KMS-11 (cell line): ENCODE measurements around the gene ZNF687.

Experiments used
- H2AFZ ChIP-seq: fragments of 200-600 bp; sonication (generic); 2 replicates; pipeline ENCODE4 v1.6.1; 2016; ENCODE audit warnings: antibody characterized with exemption, mixed run types, low read depth
- H3K27ac ChIP-seq: fragments of 200-600 bp; sonication (generic); 2 replicates; pipeline ENCODE4 v1.6.1; 2016; ENCODE audit warnings: mild to moderate bottlenecking, mixed run types
- H3K27me3 ChIP-seq: fragments of 200-600 bp; sonication (generic); 2 replicates; pipeline ENCODE4 v1.6.1; 2017; ENCODE audit warnings: mild to moderate bottlenecking, low read depth, mixed run types, moderate library complexity; ENCODE audit not compliant: insufficient read depth
- H3K36me3 ChIP-seq: fragments of 200-600 bp; sonication (generic); 2 replicates; pipeline ENCODE4 v1.6.1; 2017; ENCODE audit warnings: mild to moderate bottlenecking, mixed run types; ENCODE audit not compliant: insufficient read depth
- H3K4me1 ChIP-seq: fragments of 200-600 bp; sonication (generic); 2 replicates; pipeline ENCODE4 v1.6.1; 2016; ENCODE audit warnings: mild to moderate bottlenecking, low read depth, mixed run types; ENCODE audit not compliant: poor library complexity, severe bottlenecking
- H3K4me2 ChIP-seq: fragments of 200-600 bp; sonication (generic); 2 replicates; pipeline ENCODE4 v1.7.0; 2016; ENCODE audit warnings: mild to moderate bottlenecking, mixed run types
- H3K4me3 ChIP-seq: fragments of 200-600 bp; sonication (generic); IDR thresholded peaks from 2 replicates; pipeline ENCODE4 v1.6.1; 2017; ENCODE audit warnings: low read depth, low read length, mixed read lengths; ENCODE audit not compliant: insufficient read depth
- H3K79me2 ChIP-seq: fragments of 200-600 bp; sonication (generic); 2 replicates; pipeline ENCODE4 v1.6.1; 2016; ENCODE audit warnings: low read depth, mixed run types; ENCODE audit not compliant: insufficient read depth
- H3K9ac ChIP-seq: fragments of 200-600 bp; sonication (generic); 2 replicates; pipeline ENCODE4 v1.6.1; 2016; ENCODE audit warnings: mild to moderate bottlenecking, mixed run types
- H4K20me1 ChIP-seq: fragments of 200-600 bp; sonication (generic); 2 replicates; pipeline ENCODE4 v1.6.1; 2016; ENCODE audit warnings: mild to moderate bottlenecking, mixed run types; ENCODE audit not compliant: insufficient read depth
- CTCF ChIP-seq: fragments of 200-600 bp; sonication (generic); conservative IDR thresholded peaks from 2 replicates; pipeline ENCODE4 v1.6.1; 2017; ENCODE audit warnings: low read depth, mild to moderate bottlenecking, antibody characterized with exemption, low read length, moderate library complexity, mixed read lengths

The ZNF687 gene

GRCh38 chr1:151277249-151277648 is 4.8 kb upstream of the ZNF687 start:
- H3K79me2 ChIP-seq = no peaks in the 10 kb centered on the region
- H4K20me1 ChIP-seq = no peaks in the 10 kb centered on the region
- no peak for TF ChIP-seq CTCF
- H3K27ac ChIP-seq = no peak overlapping the region
- no peak overlapping the region for H3K4me3 ChIP-seq
- H3K36me3 ChIP-seq = no peaks in the 10 kb centered on the region
- H3K9ac ChIP-seq = no peak overlapping the region
- H3K4me2 ChIP-seq = no peak overlapping the region
- H3K4me1 ChIP-seq = peaks cover 6% of the 10 kb centered on the region
- no peak overlapping the region for H2AFZ ChIP-seq
- H3K27me3 ChIP-seq = no peaks in the 10 kb centered on the region; the same call in 1 of the 2 replicates

GRCh38 chr1:151281225-151281968 is 702 bp upstream of the ZNF687 start:
- H3K27ac ChIP-seq = peak overlapping the region; percentile 86
- no peaks in the 10 kb centered on the region for H4K20me1 ChIP-seq
- H3K4me3 ChIP-seq = peak overlapping the region; percentile 100
- no peaks in the 10 kb centered on the region; the same call in 1 of the 2 replicates for H3K27me3 ChIP-seq
- H3K36me3 ChIP-seq = no peaks in the 10 kb centered on the region; the same call in 1 of the 2 replicates
- peak overlapping the region; percentile 43 for H3K4me2 ChIP-seq
- TF ChIP-seq CTCF = peak; percentile 57
- H3K4me1 ChIP-seq = peaks cover 20% of the 10 kb centered on the region
- H3K79me2 ChIP-seq = peaks cover 23% of the 10 kb centered on the region
- peak overlapping the region; percentile 94 for H3K9ac ChIP-seq
- peak overlapping the region; percentile 83 for H2AFZ ChIP-seq

- Histone ChIP-seq H3K27ac (peak overlapping the region; percentile 86), H3K4me2 (peak overlapping the region; percentile 95), H3K4me1 (peaks cover 20% of the 10 kb centered on the region), H3K79me2 (peaks cover 23% of the 10 kb centered on the region), H3K4me3 (peak overlapping the region; percentile 75), H3K36me3 (no peaks in the 10 kb centered on the region; the same call in 1 of the 2 replicates), H3K9ac (peak overlapping the region; percentile 94), H3K27me3 (no peaks in the 10 kb centered on the region), H4K20me1 (no peaks in the 10 kb centered on the region), H2AFZ (peak overlapping the region; percentile 83)
- no peak for TF ChIP-seq CTCF
Observed at GRCh38 chr1:151282883-151283725, 1.0 kb downstream of the ZNF687 start.

- no peak for TF ChIP-seq CTCF
- Histone ChIP-seq H3K27ac (no peak overlapping the region), H3K4me2 (peak overlapping the region; percentile 95; the same call in 1 of the 2 replicates), H3K4me1 (peaks cover 20% of the 10 kb centered on the region), H3K36me3 (no peaks in the 10 kb centered on the region; the same call in 1 of the 2 replicates), H3K4me3 (no peak overlapping the region), H2AFZ (no peak overlapping the region), H3K27me3 (no peaks in the 10 kb centered on the region), H3K79me2 (peaks cover 23% of the 10 kb centered on the region), H3K9ac (no peak overlapping the region), H4K20me1 (no peaks in the 10 kb centered on the region)
Observed at GRCh38 chr1:151284013-151284577, 2.0 kb downstream of the ZNF687 start.
